Caco-2 (cell line): Measurements from ENCODE around the gene NEURL4. TPM values are rescaled to one million over a fixed set of nuclear protein-coding genes. Genes with fewer than 3 reads are reported as not detected.

Experiments
- BruUV-seq: library from RNA; stranded (reverse); fragments of 400-500 nt; replicated peaks from 2 replicates; lab custom pipeline; 2021; lab: Mats Ljungman, UMichigan
- CTCF ChIA-PET: fragments of 300-600 bp; sonication (Branson Sonifier 250); formaldehyde crosslinking; loops from one replicate; lab custom pipeline; 2022; ENCODE audit warnings: antibody characterized with exemption; lab: Charles Lee
- POLR2A ChIA-PET: fragments of 300-600 bp; sonication (Branson Sonifier 250); formaldehyde crosslinking; loops from one replicate; lab custom pipeline; 2022; ENCODE audit warnings: antibody characterized with exemption; lab: Charles Lee
- DNase-seq, 2 experiments: peaks; one replicate each; pipeline versions ENCODE4 v3.0.0 to v3.0.0-alpha.2; 2020 to 2022
- H3K27me3 ChIP-seq: replicated peaks from 2 replicates; pipeline ENCODE4 v1.6.0; 2011; ENCODE audit warnings: low read length; ENCODE audit not compliant: control insufficient read depth, insufficient read depth
- H3K36me3 ChIP-seq: 2 replicates; pipeline ENCODE4 v1.5.1; 2011; ENCODE audit warnings: low read length; ENCODE audit not compliant: control insufficient read depth, insufficient read depth
- H3K4me1 ChIP-seq: fragments of 250-450 bp; sonication (Bioruptor Pico); 2 replicates; pipeline ENCODE4 v1.5.1; 2020; ENCODE audit warnings: mild to moderate bottlenecking
- H3K4me3 ChIP-seq: 2 replicates; pipeline ENCODE4 v1.5.1; 2011; ENCODE audit warnings: low read depth, mild to moderate bottlenecking, control low read depth, low read length
- H3K9me3 ChIP-seq: fragments of 250-450 bp; sonication (Bioruptor Pico); 2 replicates; pipeline ENCODE4 v1.5.1; 2020; ENCODE audit warnings: mild to moderate bottlenecking, moderate library complexity
- H3K27ac Mint-ChIP-seq: one replicate; pipeline ENCODE4 v1.8.0; 2022; ENCODE audit warnings: mixed read lengths; ENCODE audit not compliant: unreplicated experiment
- H3K27me3 Mint-ChIP-seq: one replicate; pipeline ENCODE4 v1.8.0; 2022; ENCODE audit warnings: mixed read lengths; ENCODE audit not compliant: insufficient read depth, unreplicated experiment
- H3K36me3 Mint-ChIP-seq: one replicate; pipeline ENCODE4 v1.8.0; 2022; ENCODE audit warnings: mild to moderate bottlenecking, mixed read lengths; ENCODE audit not compliant: insufficient read depth, unreplicated experiment
- H3K4me1 Mint-ChIP-seq: one replicate; pipeline ENCODE4 v1.8.0; 2022; ENCODE audit warnings: low read depth, mixed read lengths; ENCODE audit not compliant: unreplicated experiment
- H3K4me3 Mint-ChIP-seq: one replicate; pipeline ENCODE4 v1.8.0; 2022; ENCODE audit warnings: mild to moderate bottlenecking, moderate library complexity, mixed read lengths; ENCODE audit not compliant: unreplicated experiment
- H3K9me3 Mint-ChIP-seq: one replicate; pipeline ENCODE4 v1.8.0; 2022; ENCODE audit warnings: mixed read lengths; ENCODE audit not compliant: unreplicated experiment
- intact Hi-C: fragments of 100-400 bp; cut with micrococcal nuclease; formaldehyde crosslinking; loops from one replicate; pipeline ENCODE4 v1.10.0; 2022; ENCODE audit not compliant: unreplicated experiment
- total RNA-seq: library from RNA; stranded (reverse); gene quantifications from 2 replicates; pipeline ENCODE4 v1.2.3, GENCODE V29; 2022
- TF ChIP-seq, protein P1 (sequence below), 2 experiments: fragments of 200-600 bp in 1 of 2; IDR thresholded peaks; 1 replicate in 1 of 2; 2 replicates in 1 of 2; pipeline versions ENCODE4 v1.5.1 to v1.8.0; 2011 to 2022; ENCODE audit warnings: antibody characterized with exemption in 1 of 2, control low read depth in 1 of 2, inconsistent platforms in 1 of 2, low read depth in 1 of 2, low read length in 1 of 2, mild to moderate bottlenecking in 1 of 2, moderate library complexity in 1 of 2; ENCODE audit not compliant: insufficient read depth in 1 of 2, severe bottlenecking in 1 of 2, unreplicated experiment in 1 of 2

NEURL4 gene
- total RNA-seq, 1 experiment from 2014 or later = 31.1 TPM

DNA sequence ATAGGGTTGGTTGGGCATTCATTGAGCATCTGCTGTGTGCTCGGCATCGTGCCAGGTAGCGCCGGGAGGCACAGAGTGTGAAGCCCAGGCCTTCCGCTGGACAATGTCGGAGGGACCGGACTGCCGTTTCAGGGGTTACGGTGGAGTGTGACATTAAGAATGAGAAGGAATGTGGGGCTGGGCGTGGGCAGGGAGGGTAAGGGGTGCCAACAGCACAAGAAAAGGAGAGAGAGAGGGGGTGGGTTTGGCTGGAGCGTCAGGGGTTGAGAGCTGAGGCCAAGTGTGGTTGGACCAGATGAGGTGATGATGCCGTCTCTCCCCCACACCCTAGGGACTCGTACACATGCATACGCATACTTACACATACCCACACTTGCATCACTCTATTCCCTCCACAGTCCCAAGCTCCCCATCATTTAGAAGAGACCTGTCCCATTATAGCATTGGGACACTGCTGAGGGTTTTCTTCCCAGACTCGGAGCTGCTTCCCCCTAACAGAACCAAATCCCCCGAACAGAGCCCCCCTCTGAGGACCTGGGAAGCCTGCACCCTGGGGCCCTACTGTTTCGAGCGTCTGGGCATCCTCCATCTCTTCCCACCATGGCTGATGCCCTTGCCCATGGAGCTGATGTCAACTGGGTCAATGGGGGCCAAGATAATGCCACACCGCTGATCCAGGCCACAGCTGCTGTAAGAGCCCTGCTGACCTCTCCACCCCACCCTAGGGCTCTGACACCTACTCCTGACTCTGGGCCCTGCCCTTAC is 19.5 kb upstream of the NEURL4 start:
- intact Hi-C loops = no loop called here
- CTCF ChIA-PET = interaction anchor here (1.7 kb wide), 1 partner anchor 19 kb away, joined by 5 read pairs; no protein-coding TSS in a partner anchor
- DNase-seq = no peak
- H3K27me3 ChIP-seq = no peaks in the 10 kb centered on the region
- H3K4me1 ChIP-seq = peaks cover 3% of the 10 kb centered on the region; the same call in 1 of the 2 replicates
- H3K4me3 Mint-ChIP-seq = no peak overlapping the region
- POLR2A ChIA-PET = interaction anchor here (0.6 kb wide), 1 partner anchor 39 kb away, joined by 5 read pairs; no protein-coding TSS in a partner anchor
- TF ChIP-seq, protein P1, sequence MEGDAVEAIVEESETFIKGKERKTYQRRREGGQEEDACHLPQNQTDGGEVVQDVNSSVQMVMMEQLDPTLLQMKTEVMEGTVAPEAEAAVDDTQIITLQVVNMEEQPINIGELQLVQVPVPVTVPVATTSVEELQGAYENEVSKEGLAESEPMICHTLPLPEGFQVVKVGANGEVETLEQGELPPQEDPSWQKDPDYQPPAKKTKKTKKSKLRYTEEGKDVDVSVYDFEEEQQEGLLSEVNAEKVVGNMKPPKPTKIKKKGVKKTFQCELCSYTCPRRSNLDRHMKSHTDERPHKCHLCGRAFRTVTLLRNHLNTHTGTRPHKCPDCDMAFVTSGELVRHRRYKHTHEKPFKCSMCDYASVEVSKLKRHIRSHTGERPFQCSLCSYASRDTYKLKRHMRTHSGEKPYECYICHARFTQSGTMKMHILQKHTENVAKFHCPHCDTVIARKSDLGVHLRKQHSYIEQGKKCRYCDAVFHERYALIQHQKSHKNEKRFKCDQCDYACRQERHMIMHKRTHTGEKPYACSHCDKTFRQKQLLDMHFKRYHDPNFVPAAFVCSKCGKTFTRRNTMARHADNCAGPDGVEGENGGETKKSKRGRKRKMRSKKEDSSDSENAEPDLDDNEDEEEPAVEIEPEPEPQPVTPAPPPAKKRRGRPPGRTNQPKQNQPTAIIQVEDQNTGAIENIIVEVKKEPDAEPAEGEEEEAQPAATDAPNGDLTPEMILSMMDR (IDR thresholded peaks at IDR 0.05; ENCODE audit: insufficient read depth in 1 of 2, low read depth in 1 of 2, low read length in 1 of 2, severe bottlenecking in 1 of 2, unreplicated experiment in 1 of 2) = no peak
- H3K27ac Mint-ChIP-seq = no peak overlapping the region
- no peak overlapping the region for H3K4me3 ChIP-seq
- H3K9me3 Mint-ChIP-seq = no peaks in the 10 kb centered on the region
- peaks cover 12% of the 10 kb centered on the region for H3K4me1 Mint-ChIP-seq
- H3K36me3 ChIP-seq = no peaks in the 10 kb centered on the region
- no peaks in the 10 kb centered on the region for H3K27me3 Mint-ChIP-seq
- peaks cover 9% of the 10 kb centered on the region for H3K36me3 Mint-ChIP-seq
- H3K9me3 ChIP-seq = no peaks in the 10 kb centered on the region
- no TSS peak for BruUV-seq

DNA sequence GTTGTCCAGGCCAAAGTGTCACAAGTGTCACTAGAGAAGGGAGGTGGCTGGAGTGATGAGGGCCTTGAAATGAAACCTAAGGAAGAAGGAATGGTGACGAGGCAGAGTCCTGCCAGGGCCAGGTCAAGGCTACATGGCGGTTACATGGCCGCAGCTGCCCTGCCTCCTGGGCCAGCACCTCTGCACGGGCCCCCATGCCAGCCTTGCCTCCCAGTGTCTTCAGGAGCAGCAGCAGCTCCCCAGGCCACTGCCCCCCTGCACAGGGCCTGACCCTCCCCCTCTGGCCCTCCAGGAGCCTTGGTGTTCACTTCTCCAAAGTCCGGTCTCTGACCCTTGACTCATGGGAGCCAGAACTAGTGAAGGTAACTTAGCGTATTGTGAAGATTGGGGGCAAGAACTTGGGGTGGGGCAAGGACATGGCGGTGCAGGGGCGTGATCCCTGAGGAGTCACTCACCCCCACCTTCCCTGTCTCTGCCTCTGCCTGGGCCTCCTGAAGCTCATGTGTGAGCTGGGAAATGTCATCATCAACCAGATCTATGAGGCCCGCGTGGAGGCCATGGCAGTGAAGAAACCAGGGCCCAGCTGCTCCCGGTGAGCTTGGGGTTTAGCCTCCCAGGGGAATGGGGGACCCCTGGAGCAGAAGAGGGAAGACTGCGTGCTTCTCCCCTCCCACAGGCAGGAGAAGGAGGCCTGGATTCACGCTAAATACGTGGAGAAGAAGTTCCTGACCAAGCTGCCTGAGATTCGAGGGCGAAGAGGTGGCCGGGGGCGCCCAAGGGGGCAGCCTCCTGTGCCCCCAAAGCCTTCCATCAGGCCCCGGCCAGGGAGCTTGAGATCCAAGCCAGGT is 18.7 kb upstream of the NEURL4 start:
- no peak overlapping the region for H3K4me3 Mint-ChIP-seq
- POLR2A ChIA-PET = interaction anchor here (0.6 kb wide), 1 partner anchor 39 kb away, joined by 5 read pairs; no protein-coding TSS in a partner anchor
- intact Hi-C loops = no loop called here

More for the DNA sequence above, 18.7 kb upstream of the NEURL4 start:
- no peaks in the 10 kb centered on the region for H3K27me3 ChIP-seq
- H3K36me3 Mint-ChIP-seq = peaks cover 9% of the 10 kb centered on the region
- peaks cover 10% of the 10 kb centered on the region for H3K4me1 Mint-ChIP-seq
- no peaks in the 10 kb centered on the region for H3K27me3 Mint-ChIP-seq
- H3K4me1 ChIP-seq = peaks cover 3% of the 10 kb centered on the region; the same call in 1 of the 2 replicates
- H3K9me3 Mint-ChIP-seq = no peaks in the 10 kb centered on the region
- CTCF ChIA-PET = interaction anchor here (0.6 kb wide), 1 partner anchor 50 kb away, joined by 5 read pairs; no protein-coding TSS in a partner anchor
- H3K9me3 ChIP-seq = no peaks in the 10 kb centered on the region
- no peak for DNase-seq
- H3K27ac Mint-ChIP-seq = no peak overlapping the region
- H3K4me3 ChIP-seq = no peak overlapping the region
- no peaks in the 10 kb centered on the region for H3K36me3 ChIP-seq
- BruUV-seq = no TSS peak
- TF ChIP-seq, protein P1 (IDR thresholded peaks at IDR 0.05; ENCODE audit: insufficient read depth in 1 of 2, low read depth in 1 of 2, low read length in 1 of 2, severe bottlenecking in 1 of 2, unreplicated experiment in 1 of 2) = no peak
